HepG2 (cell line): ENCODE results near the gene GFER. TPM values are rescaled to one million over a fixed set of nuclear protein-coding genes. Genes with fewer than 3 reads are reported as not detected.

ENCODE experiments used
- GFI1 ChIP-seq: sonication (generic); formaldehyde crosslinking; IDR thresholded peaks from 2 replicates; pipeline ENCODE4 v1.5.0; 2020; ENCODE audit warnings: missing genetic modification reagents, mild to moderate bottlenecking, borderline replicate concordance
- HOXA5 ChIP-seq: sonication (generic); formaldehyde crosslinking; IDR thresholded peaks from 2 replicates; pipeline ENCODE4 v1.4.0; 2020; ENCODE audit warnings: missing genetic modification reagents
- KLF15 ChIP-seq: sonication (generic); formaldehyde crosslinking; IDR thresholded peaks from 2 replicates; pipeline ENCODE4 v1.8.1; 2023; ENCODE audit warnings: borderline replicate concordance, mild to moderate bottlenecking, inconsistent platforms, missing genetic modification reagents, mixed read lengths
- MED1 ChIP-seq: sonication (generic); formaldehyde crosslinking; IDR thresholded peaks from 2 replicates; pipeline ENCODE4 v1.4.0; 2020; ENCODE audit warnings: missing genetic modification reagents
- NCOA2 ChIP-seq: sonication (generic); formaldehyde crosslinking; IDR thresholded peaks from 2 replicates; pipeline ENCODE4 v1.8.0; 2022; ENCODE audit warnings: inconsistent platforms
- TAF1 ChIP-seq: sonication (generic); formaldehyde crosslinking; IDR thresholded peaks from 2 replicates; pipeline ENCODE4 v1.4.0; 2020; ENCODE audit warnings: missing genetic modification reagents
- ZNF160 ChIP-seq: sonication (generic); formaldehyde crosslinking; IDR thresholded peaks from 2 replicates; pipeline ENCODE4 v1.8.0; 2022; ENCODE audit warnings: mild to moderate bottlenecking, inconsistent platforms, missing genetic modification reagents
- ZNF253 ChIP-seq: sonication (generic); formaldehyde crosslinking; IDR thresholded peaks from 2 replicates; pipeline ENCODE4 v1.8.0; 2022; ENCODE audit warnings: mild to moderate bottlenecking, missing genetic modification reagents, borderline replicate concordance
- ZNF572 ChIP-seq: sonication (generic); formaldehyde crosslinking; IDR thresholded peaks from 2 replicates; pipeline ENCODE4 v1.5.1; 2020; ENCODE audit warnings: mild to moderate bottlenecking, missing genetic modification reagents
- ZNF850 ChIP-seq: sonication (generic); formaldehyde crosslinking; conservative IDR thresholded peaks from 2 replicates; pipeline ENCODE4 v1.9.0; 2021; ENCODE audit warnings: mild to moderate bottlenecking, missing genetic modification reagents
- polyA plus RNA-seq, 8 experiments: library from polyadenylated mRNA; depleted of rRNA in 3 of 8; stranded (reverse) in 7 of 8; unstranded in 1 of 8; fragments of >200 nt; fragmentation: Illumina TruSeq in 4 of 8; extraction: Trizol in 4 of 8; gene quantifications; 2 replicates each; pipeline versions ENCODE4 v1.2.1 to v1.2.3, GENCODE V29; 2011 to 2016; ENCODE audit warnings: low read depth in 4 of 8, missing spikeins in 1 of 8, mixed read lengths in 1 of 8; ENCODE audit not compliant: insufficient read depth in 1 of 8
- total RNA-seq, 5 experiments: library from RNA; depleted of rRNA; stranded (reverse); fragments of >200 nt; fragmentation: Illumina TruSeq; extraction: Trizol; gene quantifications; 2 replicates each; pipeline ENCODE4 v1.2.3, GENCODE V29; 2016; ENCODE audit warnings: low read depth in 1 of 5
- TF ChIP-seq, protein P1 (sequence below): IDR thresholded peaks from 2 replicates; pipeline ENCODE4 v1.6.1; 2016; ENCODE audit warnings: mild to moderate bottlenecking
- TF ChIP-seq, protein P2 (sequence below): sonication (generic); formaldehyde crosslinking; IDR thresholded peaks from 2 replicates; pipeline ENCODE4 v1.8.1; 2023; ENCODE audit warnings: missing genetic modification reagents, mild to moderate bottlenecking, borderline replicate concordance
- TF ChIP-seq, protein P3 (sequence below): sonication (generic); formaldehyde crosslinking; IDR thresholded peaks from 2 replicates; pipeline ENCODE4 v1.4.0; 2020; ENCODE audit warnings: missing genetic modification reagents, low read depth, mild to moderate bottlenecking, borderline replicate concordance
- TF ChIP-seq, protein P4 (sequence below): fragments of 450-650 bp; IDR thresholded peaks from 2 replicates; pipeline ENCODE4 v1.6.1; 2016
- TF ChIP-seq, protein P5 (sequence below): sonication (generic); formaldehyde crosslinking; IDR thresholded peaks from 2 replicates; pipeline ENCODE4 v1.9.0; 2021; ENCODE audit warnings: missing genetic modification reagents, borderline replicate concordance
- TF ChIP-seq, protein P6 (sequence below): sonication (generic); formaldehyde crosslinking; IDR thresholded peaks from 2 replicates; pipeline ENCODE4 v1.4.0; 2020; ENCODE audit warnings: missing genetic modification reagents
- TF ChIP-seq, protein P7 (sequence below): sonication (generic); formaldehyde crosslinking; IDR thresholded peaks from 2 replicates; pipeline ENCODE4 v1.4.0; 2020; ENCODE audit warnings: missing genetic modification reagents

Gene GFER
- total and polyA plus RNA-seq, 2 of the 13 experiments (the other 11 are each of a cell fraction or from before 2014, with no cell fraction given), result 28.6 to 71.7 TPM

DNA sequence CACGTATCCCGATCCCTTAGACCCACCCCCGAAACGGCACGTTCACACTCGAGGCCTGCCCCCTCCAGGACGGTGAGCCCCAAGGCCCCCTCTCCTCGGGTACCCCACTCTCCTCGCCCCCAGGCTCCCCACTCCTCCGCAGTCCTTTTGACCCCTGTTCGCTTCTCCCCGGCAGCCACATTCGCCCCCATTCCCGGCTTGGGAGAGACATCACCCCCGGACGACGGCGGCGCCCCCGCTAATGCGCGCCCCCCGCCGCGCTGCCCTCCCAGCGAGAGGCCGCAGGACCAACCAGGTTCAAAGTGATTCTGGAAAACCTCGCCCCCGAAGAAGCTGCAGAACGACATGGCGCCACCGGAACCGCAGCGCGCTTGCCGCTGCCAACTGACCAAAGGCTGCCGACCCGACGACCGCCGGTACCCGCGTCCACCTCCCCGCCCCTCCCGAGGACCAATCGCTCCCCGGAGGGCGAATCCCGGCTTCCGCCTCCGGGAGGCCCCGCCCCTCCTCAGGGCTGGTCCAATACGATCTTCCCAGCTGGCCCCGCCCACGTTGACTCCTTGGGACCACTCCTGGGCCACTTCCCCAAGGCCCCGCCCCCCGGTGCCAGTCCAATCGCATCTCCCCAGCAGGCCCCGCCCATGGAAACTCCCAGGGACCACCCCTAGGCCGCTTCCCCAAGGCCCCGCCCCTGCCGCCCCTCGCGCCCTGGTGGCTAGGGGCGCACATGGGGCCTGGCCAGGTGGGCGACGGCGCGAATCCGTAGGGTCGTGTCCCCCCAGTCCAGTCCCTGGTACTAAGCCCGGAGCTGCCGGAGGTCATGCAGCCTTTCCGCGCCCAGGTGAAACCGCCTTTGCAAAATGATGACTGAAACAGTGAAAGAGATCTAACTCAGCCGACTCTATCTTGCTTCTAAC, 40.9 kb upstream of the GFER start, which contains the start of gene MSRB1 (continued):
- TF ChIP-seq KLF15 (CRISPR knock-in tag) (peak; percentile 63; the same call in 1 of the 2 replicates), GFI1 (CRISPR knock-in tag) (no peak), ZNF850 (CRISPR knock-in tag) (0 out of 2 replicates have a peak, but pooled peaks have one; percentile 16), ZNF160 (CRISPR knock-in tag) (peak; percentile 27; the same call in 1 of the 2 replicates), ZNF572 (CRISPR knock-in tag) (no peak), HOXA5 (CRISPR knock-in tag) (0 out of 2 replicates have a peak, but pooled peaks have one; percentile 37), NCOA2 (CRISPR knock-in tag) (no peak; the same call in 1 of the 2 replicates), MED1 (CRISPR knock-in tag) (0 out of 2 replicates have a peak, but pooled peaks have one; percentile 45), ZNF253 (CRISPR knock-in tag) (no peak), TAF1 (CRISPR knock-in tag) (peak; percentile 96)
- TF ChIP-seq, protein P1, sequence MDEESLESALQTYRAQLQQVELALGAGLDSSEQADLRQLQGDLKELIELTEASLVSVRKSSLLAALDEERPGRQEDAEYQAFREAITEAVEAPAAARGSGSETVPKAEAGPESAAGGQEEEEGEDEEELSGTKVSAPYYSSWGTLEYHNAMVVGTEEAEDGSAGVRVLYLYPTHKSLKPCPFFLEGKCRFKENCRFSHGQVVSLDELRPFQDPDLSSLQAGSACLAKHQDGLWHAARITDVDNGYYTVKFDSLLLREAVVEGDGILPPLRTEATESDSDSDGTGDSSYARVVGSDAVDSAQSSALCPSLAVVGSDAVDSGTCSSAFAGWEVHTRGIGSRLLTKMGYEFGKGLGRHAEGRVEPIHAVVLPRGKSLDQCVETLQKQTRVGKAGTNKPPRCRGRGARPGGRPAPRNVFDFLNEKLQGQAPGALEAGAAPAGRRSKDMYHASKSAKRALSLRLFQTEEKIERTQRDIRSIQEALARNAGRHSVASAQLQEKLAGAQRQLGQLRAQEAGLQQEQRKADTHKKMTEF (CRISPR knock-in tag), result peak; percentile 26
- TF ChIP-seq, protein P2, sequence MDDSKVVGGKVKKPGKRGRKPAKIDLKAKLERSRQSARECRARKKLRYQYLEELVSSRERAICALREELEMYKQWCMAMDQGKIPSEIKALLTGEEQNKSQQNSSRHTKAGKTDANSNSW (CRISPR knock-in tag), result no peak
- TF ChIP-seq, protein P3, sequence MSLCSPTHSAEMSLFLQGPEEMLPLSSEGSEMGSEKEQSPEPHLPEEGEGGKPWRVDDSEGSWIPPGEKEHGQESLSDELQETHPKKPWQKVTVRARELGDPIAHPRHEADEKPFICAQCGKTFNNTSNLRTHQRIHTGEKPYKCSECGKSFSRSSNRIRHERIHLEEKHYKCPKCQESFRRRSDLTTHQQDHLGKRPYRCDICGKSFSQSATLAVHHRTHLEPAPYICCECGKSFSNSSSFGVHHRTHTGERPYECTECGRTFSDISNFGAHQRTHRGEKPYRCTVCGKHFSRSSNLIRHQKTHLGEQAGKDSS (CRISPR knock-in tag), result peak; percentile 79; the same call in 1 of the 2 replicates
- TF ChIP-seq, protein P4, sequence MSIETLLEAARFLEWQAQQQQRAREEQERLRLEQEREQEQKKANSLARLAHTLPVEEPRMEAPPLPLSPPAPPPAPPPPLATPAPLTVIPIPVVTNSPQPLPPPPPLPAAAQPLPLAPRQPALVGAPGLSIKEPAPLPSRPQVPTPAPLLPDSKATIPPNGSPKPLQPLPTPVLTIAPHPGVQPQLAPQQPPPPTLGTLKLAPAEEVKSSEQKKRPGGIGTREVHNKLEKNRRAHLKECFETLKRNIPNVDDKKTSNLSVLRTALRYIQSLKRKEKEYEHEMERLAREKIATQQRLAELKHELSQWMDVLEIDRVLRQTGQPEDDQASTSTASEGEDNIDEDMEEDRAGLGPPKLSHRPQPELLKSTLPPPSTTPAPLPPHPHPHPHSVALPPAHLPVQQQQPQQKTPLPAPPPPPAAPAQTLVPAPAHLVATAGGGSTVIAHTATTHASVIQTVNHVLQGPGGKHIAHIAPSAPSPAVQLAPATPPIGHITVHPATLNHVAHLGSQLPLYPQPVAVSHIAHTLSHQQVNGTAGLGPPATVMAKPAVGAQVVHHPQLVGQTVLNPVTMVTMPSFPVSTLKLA, result peak; percentile 20; the same call in 1 of the 2 replicates
- TF ChIP-seq, protein P5, sequence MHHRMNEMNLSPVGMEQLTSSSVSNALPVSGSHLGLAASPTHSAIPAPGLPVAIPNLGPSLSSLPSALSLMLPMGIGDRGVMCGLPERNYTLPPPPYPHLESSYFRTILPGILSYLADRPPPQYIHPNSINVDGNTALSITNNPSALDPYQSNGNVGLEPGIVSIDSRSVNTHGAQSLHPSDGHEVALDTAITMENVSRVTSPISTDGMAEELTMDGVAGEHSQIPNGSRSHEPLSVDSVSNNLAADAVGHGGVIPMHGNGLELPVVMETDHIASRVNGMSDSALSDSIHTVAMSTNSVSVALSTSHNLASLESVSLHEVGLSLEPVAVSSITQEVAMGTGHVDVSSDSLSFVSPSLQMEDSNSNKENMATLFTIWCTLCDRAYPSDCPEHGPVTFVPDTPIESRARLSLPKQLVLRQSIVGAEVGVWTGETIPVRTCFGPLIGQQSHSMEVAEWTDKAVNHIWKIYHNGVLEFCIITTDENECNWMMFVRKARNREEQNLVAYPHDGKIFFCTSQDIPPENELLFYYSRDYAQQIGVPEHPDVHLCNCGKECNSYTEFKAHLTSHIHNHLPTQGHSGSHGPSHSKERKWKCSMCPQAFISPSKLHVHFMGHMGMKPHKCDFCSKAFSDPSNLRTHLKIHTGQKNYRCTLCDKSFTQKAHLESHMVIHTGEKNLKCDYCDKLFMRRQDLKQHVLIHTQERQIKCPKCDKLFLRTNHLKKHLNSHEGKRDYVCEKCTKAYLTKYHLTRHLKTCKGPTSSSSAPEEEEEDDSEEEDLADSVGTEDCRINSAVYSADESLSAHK, result no peak
- TF ChIP-seq, protein P6, sequence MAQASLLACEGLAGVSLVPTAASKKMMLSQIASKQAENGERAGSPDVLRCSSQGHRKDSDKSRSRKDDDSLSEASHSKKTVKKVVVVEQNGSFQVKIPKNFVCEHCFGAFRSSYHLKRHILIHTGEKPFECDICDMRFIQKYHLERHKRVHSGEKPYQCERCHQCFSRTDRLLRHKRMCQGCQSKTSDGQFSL (CRISPR knock-in tag), result no peak
- TF ChIP-seq, protein P7, sequence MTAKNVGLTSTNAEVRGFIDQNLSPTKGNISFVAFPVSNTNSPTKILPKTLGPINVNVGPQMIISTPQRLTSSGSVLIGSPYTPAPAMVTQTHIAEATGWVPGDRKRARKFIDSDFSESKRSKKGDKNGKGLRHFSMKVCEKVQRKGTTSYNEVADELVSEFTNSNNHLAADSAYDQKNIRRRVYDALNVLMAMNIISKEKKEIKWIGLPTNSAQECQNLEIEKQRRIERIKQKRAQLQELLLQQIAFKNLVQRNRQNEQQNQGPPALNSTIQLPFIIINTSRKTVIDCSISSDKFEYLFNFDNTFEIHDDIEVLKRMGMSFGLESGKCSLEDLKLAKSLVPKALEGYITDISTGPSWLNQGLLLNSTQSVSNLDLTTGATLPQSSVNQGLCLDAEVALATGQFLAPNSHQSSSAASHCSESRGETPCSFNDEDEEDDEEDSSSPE (CRISPR knock-in tag), result peak; percentile 60
